HG03520 (cell line): ENCODE data around the gene AADACL3.
"Not testable (repeated sequence)": the region's sequence is repeated elsewhere in the genome, so short reads cannot be mapped to it uniquely, and the experiment has no call there.

Experiments used
- ATAC-seq: cut with Tn5 transposase; IDR thresholded peaks from one replicate; pipeline ENCODE4 v1.9.1; 2021; ENCODE audit warnings: mild to moderate bottlenecking, moderate library complexity; ENCODE audit not compliant: unreplicated experiment

AADACL3 gene

DNA sequence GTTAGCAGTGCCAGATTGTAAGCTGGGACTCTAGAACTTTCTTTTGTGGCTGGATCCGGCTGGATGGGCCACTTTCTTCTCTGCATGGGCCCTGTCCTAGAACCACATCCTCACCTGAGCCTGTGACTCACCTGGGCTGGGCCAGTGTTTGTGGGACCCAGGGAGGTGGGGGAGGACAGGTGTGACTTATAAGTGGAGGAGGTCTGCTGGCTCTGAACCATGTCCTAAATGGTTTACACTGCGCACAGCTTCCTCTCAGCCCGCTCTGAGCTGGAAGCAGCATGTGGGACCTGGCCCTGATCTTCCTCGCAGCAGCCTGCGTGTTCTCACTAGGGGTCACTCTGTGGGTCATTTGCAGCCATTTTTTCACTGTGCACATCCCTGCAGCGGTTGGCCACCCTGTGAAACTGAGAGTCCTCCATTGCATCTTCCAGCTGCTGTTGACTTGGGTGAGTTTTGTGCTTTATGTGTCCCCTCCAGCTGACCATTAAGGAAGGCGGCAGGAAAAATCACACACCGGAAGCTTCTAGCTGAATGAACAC lies at the start of gene AADACL3:
AADACL3 (plus strand) TSS at position 215 of the 542 bp plus-strand sequence; CDS start at position 282, 67 bp downstream.
- no peak for ATAC-seq

GRCh38 chr1:12666141-12666735 lies 49.7 kb upstream of the AADACL3 start:
- no peak for ATAC-seq

DNA sequence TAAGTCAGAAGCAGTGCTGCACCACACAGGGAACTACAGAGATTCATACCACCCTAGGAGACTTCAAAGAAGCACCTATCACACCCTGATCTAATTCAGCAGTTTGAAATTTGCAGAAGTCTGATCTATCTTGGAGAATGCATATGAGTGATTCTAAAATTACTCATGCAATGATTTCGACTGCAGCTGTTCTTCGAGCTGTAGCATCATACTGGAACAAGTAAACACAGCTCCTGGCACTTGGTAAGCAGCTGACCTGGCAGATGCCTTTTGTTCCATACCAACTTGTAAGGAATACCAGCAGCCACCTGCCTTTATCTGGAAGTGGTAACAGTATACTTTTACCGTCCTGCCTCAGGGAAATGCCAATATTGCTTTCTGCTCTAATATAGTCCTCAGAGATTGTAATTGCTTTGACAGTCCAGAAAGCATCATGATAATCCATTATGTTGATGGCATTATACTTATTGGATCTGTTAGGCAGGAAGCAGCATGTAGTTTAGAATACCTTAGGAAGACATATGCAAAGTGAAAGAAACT lies 46.3 kb upstream of the AADACL3 start:
- ATAC-seq, result no peak

- no peak for ATAC-seq
Observed at GRCh38 chr1:12674358-12674757, 41.6 kb upstream of the AADACL3 start.

DNA sequence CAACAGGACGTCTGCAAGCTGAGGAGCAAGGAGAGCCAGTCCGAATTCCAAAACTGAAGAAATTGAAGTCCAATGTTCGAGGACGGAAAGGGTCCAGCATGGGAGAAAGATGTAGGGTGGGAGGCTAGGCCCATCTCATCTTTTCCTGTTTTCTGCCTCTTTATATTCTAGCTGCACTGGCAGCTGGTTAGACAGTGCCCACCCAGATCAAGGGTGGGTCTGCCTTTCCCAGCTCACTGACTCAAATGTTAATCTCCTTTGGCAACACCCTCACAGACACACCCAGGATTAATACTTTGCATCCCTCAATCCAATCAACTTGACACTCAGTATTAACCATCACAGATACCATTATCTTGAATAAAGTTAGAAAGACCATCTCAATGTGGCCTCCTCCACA lies 39.8 kb upstream of the AADACL3 start:
- not testable (repeated sequence) for ATAC-seq

- no peak for ATAC-seq
Observed at GRCh38 chr1:12677565-12677964, 38.3 kb upstream of the AADACL3 start.

DNA sequence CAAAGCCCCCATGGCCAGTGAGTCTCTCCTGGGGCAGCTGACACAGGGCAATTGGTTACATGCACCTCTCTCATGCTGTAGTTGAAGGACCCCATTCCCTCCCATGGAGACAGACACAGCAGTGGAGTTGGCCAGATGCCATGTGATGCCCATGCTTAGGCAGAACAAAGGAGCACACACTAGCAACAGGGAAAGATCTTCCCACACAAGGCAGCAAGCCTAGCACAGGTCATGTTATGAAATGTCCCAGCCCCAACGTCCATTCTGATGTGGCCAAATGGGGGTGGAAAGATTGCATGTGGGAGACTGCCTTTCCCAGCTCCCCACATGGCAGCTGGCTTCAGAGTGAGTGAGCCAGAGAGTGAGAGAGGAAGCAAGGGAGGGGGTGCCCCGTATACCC lies 37.6 kb upstream of the AADACL3 start:
- ATAC-seq, result no peak

GRCh38 chr1:12678820-12679219 lies 37.1 kb upstream of the AADACL3 start:
- no peak for ATAC-seq

DNA sequence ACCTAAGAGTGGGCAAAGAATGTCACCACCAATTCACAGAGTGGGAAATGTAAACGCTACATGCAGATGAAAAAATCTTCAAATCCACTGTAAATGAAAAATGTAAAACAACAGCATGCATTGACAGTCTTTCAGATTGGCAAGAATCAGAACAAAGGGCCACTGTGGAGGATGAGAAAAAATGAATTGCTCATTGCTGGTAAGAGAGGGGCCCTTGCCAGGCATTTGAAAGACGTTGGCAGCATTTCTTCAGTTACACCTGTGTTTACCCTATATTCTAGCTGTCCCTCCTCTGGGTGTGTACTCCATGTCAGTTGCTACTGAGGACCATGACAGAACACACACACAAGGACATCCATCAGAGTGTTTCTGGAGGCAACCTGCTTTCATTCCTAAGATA lies 25.8 kb upstream of the AADACL3 start:
- ATAC-seq, result no peak

DNA sequence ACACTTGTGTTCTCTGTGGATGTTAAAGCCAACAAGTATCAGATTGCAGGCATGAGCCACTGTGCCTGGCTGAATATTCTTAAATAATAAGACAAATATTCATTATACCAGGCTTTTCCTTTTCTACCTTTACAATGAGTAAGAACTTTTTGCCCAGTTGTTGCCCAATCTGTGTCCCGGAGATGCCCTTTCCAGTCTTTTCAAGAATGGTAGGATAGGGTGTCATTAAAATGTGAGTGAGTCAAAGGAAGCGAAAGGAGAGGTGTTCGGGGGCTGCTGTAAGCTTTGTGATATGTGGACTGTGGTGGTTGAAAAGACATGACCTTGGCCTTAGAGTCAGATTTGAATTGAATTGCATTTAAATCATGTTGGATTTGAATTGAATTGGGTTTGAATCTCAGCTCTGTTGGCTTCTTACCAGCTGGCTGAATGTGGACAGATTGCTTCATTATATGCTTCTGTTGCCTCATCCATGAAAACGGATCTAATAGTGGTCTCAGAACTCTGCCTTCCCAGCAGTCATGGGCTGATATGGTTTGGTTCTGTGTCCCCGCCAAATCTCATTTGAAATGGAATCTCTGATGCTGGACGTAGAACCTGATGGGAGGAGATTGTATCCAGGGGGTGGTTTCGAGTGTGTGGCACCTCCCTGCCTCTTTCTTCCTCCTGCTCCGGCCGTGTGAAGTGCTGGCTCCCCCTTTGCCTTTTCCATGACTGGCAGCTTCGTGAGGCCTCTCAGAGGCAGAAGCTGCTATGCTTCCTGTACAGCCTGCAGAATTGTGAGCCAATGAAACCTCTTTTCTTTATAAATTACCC lies 22.7 kb upstream of the AADACL3 start:
- no peak for ATAC-seq

DNA sequence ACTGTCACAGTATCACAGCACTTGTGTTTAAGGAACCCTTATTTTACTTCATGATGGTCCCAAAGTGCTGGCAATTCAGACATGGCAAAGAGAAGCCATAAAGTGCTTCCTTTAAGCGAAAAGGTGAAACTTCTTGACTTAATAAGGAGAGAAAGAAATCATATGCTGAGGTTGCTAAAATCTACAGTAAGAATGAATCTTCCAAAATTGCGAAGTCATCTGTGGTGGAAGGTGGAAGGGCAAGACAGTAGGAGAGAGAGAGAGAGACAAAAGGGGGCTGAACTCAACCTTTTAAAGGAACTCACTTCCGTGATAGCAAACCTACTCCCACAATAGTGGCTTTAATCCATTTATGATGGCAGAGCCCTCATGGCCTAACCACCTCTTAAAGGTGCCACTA lies 19.3 kb upstream of the AADACL3 start:
- ATAC-seq, result no peak

- ATAC-seq, result no peak
Observed at GRCh38 chr1:12697397-12697796, 18.5 kb upstream of the AADACL3 start.

DNA sequence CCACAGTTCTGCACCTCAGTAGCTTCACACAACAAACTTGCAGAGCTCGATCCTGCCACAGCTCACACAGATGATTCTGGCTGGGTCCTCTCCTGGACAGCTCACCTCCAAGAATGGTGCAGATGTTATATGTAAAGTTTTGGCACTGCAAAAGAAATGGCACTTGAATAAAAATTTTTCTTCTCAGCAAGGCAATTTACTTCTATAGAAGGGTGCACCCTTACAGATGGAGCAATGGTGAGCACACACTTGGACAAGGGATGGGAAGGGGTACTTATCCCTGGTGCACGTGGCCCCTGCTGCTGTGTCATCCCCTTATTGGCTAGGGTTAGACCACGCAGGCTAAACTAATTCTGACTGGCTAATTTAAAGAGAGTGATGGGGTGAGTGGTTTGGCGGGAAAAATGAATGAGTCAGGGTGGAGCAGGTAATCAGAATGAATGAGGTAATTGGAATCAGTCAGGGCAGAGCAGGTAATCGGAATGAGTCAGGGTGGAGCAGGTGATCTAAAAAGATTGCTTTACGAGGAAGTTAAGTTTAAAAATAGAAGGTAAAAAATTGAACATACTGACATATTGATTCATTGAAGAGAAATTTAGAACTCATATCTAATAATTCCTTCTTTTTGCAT lies 12.0 kb upstream of the AADACL3 start:
- no peak for ATAC-seq

DNA sequence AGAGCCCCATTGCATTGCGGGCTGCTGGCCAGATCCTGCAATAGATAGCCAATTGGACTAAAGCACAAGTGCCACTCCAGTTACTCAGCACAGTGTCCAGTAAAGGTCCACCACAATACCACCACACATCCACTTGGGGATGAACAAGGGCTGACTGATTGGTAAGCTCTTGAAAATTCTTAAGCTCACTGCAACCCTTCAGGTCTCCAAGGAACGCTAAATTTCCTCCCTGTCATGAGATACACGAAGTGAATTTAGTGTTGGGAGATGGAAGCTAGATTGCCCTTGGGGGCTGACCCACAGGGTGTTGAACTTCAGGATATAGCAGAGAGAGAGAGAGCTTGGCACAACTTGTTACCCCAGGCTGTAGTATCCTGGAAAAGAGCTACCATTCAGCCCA lies 9.8 kb upstream of the AADACL3 start:
- ATAC-seq, result no peak

DNA sequence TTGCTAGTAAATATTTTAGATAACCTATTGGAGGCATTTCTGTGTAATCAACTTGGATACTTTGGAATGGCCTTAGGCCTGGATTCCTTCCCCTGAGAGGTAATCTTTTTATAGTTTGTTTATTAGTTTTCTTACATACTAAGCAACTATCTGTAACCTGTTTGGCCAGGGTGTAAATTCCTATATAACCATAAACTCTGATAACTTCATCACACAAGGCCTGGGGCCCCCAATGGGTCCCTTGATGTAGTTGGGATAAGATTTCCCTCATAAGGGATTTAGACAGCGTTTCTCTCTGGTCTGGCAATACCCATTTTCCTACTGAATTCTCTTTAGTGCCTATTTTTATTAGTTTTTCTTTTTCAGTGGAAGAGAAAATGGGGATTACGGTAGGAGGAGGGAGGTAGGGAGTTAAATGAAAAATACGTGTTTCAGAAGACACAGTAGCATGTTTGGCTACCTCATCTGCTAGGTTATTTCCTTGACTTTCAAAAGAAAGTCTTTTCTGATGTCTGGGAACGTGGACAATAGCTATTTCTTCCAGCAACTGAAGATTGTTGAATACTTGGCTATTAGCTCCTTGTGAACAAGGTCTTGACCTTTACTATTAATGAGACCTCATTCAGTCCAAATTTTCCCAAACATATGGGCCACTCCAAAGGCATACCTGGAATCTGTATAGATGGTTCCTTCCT lies 7.4 kb upstream of the AADACL3 start:
- no peak for ATAC-seq

- no peak for ATAC-seq
Observed at GRCh38 chr1:12709091-12709491, 6.8 kb upstream of the AADACL3 start.

DNA sequence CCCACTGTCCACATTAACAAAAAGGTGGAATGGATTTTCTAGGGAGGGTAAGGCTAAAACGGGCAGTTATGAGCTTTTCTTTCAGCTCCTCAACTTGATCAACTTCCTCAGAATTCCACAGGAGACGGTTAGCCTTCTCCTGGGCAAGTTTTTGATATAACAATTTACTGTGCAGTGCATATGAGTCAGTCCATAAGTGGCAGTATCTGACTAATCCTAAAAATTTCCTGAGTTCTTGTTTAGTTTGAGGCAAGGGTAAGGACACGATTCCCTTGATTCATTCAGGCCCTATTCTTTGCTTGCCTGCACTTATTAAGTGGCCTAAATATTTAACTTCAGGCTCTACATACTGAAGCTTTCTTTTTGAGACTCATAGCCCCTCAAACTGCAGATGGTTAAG lies 6.2 kb upstream of the AADACL3 start:
- no peak for ATAC-seq

DNA sequence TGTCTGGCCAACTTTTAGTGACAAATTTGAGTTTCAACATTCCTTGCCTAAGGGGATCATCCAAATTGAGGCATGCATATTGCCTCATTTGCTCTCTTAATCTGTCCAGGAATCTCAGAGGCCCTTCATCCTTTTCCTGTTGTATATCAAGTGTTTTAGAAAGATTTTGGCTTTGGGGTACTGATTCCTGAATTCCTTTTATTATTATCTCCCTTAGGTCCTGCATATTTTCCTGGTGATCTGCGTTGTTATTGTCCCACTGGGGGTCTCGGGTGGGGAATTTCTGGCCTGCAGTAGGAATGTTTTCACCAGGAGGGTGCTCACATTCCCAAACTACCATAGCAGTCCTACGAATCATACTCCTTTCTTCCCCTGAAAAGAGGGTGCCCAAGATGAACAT lies 4.4 kb upstream of the AADACL3 start:
- ATAC-seq, result no peak

DNA sequence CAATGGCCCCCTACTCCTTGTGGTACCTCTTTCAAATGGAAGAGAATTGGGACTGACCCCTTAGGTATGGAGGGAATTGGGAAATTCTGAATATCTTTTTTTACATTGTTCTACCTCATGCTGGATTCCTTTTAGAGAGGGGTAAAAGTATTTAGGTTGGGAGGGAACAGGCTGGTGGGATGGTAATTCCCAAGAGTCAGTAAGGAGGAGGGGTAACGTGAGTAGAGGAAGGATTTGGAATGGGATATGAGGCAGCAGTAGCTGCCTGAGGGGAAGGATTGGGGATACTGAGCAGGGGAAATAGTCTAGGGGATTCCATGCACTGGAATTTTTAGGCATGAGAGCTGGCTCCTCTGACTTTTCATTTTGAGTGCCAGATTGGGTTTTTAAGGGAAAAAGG lies 3.8 kb upstream of the AADACL3 start:
- no peak for ATAC-seq

GRCh38 chr1:12712929-12713328 lies 3.0 kb upstream of the AADACL3 start:
- ATAC-seq, result no peak

DNA sequence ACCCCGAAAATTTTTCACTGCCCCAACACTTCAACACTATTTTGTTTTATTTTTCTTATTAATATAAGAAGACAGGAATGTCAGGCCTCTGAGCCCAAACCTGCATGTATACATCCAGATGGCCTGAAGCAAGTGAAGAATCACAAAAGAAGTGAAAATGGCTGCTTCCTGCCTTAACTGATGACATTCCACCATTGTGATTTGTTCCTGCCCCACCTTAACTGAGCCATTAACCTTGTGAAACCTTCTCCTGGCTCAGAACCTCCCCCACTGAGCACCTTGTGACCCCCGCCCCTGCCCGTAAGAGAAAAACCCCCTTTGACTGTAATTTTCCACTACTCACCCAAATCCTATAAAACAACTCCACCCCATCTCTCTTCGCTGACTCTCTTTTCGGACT lies 2.3 kb upstream of the AADACL3 start:
- not testable (repeated sequence) for ATAC-seq
